ENCODE measurements around the gene FKBP15.
"Not testable (repeated sequence)": the region's sequence is repeated elsewhere in the genome, so short reads cannot be mapped to it uniquely, and the experiment has no call there.

The FKBP15 gene

DNA sequence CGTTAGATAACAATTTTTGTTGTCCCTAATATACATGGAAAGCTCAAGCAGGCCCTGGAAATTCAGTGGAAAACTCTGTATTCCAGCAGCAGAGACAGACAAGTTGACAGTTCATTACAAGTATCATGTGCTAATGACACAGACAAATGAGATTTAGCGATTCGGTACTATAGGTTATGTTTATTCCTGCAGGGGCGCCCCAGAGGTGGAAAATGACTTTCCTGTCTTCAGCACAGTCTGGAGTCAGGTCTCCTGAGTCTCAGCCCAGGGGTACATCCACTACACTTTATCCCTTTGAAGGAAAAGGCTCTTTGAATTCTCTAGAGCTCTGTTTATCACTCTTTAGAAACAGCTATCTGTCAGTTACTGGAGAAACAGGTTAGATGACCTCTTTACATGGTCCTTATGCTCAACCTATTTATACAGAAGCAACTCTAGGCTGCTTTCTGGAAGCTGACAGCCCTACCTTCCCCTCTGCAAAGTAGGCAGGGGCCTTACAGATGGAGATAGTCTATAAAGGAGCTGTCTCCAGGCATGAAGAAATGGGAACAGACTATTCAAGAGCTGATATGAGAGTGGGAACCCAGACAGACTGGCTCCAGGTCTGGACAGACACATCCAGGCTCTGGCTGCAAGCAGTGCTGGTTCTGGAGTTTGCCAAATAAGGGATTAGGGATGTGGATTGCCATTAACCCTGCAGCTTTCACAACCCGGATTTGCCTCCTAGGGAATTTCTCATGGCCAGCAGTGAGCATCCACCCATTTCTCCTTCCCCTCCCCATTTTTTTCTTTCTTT is 77.4 kb downstream of the FKBP15 start:
- no peak for DNase-seq (ENCODE audit: low read depth)

DNA sequence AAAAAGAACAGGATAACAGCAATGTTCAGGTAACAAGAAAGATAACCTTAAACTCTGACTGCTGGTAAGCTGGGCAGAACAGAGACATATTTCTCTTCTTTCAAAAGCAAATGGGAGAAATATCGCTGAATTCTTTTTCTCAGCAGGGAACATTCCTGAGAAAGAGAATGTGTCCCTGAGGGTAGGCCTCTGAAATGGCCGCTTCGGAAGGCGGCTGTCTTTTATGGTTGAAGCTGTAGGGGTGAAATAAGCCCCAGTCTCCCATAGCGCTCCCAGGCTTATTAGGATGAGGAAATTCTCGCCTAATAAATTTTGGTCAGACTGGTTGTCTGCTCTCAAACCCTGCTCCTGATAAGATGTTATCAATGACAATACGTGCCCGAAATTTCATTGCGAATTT is 80.2 kb downstream of the FKBP15 start:
- DNase-seq (ENCODE audit: low read depth), result not testable (repeated sequence)

- DNase-seq (ENCODE audit: low read depth), result no peak
These were observed 81.1 kb downstream of the FKBP15 start for GRCh38 chr9:113139953-113140352.

GRCh38 chr9:113139225-113139829 is 81.8 kb downstream of the FKBP15 start:
- DNase-seq (ENCODE audit: low read depth), result no peak

- no peak for DNase-seq (ENCODE audit: low read depth)
These were observed 82.3 kb downstream of the FKBP15 start for GRCh38 chr9:113138760-113139159.

DNA sequence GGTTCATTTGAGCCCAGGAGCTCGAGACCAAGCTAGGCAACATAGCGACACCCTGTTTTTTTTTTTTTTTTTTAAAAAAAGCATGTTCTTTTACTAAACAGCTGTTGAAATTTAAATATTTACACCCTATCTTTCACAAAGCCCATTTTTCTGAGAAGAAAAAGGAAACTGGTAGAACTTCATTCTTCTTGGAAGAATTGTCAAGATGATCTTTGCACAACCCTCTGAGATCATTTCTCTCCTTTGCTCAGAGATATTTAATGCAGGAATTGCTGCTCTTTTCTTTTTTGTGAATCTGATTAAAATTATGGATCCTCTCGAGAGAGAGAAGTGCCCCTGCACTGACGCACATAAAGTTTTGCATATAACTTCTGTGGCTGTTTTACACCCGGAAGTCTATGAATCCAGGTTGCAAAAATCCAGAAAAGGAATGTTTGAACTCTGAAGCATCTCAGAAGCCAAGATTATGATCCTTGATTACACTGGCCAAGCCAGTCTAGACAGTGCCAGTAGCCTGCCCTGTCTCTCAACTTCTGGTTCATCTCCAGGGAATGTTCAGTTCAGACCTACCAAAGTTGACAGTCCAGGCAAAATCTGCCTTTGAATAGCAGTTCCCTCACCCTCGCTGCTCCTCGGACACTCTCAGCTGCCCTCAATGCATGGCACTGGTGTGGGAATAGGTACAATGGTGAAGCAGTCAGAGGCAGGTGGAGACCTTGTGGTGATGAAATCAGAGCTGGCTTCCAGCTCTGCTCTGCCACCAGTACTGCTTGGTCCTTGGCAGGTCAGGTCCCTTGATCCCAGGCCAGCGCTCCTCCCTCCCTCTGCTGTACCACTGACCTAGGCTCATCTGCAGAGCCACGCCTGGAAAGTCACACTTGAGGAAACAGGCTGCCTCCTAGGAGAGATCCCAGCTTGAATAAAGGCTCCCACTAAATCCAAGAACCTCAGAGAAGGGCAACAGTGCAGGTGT is 83.6 kb downstream of the FKBP15 start:
- no peak for DNase-seq (ENCODE audit: low read depth)

DNA sequence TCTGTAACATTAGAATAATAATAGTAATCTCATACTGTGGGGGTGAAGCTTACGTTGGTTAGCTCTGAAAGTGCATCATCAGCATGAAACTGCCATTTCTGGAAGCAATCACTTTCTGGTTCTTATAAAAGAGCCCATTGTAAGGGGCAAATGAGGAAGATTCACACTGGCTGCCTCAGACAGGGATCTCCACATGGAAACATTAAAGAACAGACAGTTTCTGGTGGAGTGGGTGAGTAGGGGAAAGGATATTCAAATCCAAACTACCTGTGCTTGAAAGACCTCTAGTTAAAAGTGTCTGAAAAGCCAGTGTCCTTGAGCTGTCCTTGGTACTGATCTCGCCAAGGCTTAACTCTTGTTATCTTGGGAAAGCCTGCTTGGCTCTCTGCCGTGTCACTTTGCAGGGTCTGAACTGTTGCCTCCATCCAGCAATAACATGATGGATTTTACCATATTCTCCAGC is 89.4 kb downstream of the FKBP15 start:
- no peak for DNase-seq (ENCODE audit: low read depth)

DNA sequence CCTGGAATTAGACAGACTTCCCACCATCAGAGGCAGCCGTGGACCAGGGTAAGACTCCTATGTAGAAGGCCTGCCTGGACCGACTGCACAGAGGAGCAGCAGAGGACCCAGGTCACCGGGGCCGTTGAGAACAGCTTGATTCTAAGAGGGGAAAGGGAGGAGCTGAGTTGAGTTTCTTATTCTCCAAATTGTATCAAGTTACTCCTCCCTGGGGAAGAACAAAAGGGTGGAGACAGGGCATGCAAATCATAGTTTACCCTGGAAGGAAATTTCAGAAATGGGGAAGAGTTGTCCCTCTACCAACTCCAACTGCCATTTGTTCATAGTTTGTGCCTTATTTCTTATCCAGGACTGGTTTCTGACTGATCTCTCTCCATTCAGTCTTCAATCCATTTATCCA is 91.2 kb downstream of the FKBP15 start:
- DNase-seq (ENCODE audit: low read depth), result no peak

DNA sequence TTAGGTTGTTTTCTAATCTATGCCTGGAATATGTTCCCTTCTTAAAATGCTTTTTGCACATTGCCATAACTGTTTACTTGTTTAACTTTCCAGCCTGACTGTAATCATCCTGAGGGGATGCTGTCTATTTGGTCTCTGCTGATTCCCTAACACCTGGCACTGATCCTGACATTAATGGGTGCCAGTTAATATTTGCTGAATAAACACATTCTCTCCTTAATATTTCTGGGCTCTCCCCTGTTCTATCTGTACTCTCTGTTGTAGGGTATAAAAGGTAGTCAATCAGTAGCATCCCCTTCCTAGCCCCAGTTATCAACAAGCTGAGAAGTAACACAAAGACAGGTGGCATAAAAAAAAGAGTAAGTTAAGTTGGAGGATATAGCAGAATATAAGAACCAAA is 91.6 kb downstream of the FKBP15 start:
- no peak for DNase-seq (ENCODE audit: low read depth)

- no peak for DNase-seq (ENCODE audit: low read depth)
These were observed 95.6 kb downstream of the FKBP15 start for GRCh38 chr9:113125386-113126035.

DNA sequence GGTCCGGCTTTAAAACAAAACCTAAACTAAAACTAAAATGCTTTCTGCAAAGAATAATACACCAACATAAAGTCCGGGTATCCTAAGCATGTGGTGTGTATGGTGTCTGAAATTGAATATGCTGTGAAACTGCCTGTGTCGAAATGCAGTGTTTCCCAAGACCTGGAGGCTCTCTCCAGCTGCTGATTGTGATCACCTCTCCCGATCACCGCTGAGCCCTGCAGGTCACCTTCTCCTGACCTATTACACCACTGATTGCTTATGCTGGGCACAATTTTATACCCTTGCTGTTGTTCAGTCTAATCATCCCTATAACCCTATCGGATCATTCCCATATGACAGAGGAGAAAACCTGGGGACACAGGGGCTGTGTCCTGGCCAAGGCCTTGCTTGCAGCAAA is 102.2 kb downstream of the FKBP15 start:
- not testable (repeated sequence) for DNase-seq (ENCODE audit: low read depth)
